LNCaP clone FGC (cell line): Measurements from ENCODE around the gene RNF123.

Experiments
- DNase-seq: peaks from one replicate; pipeline ENCODE4 v3.0.0-alpha.2; 2011; ENCODE audit warnings: low read depth
- H3K4me3 ChIP-seq: 2 replicates; pipeline ENCODE4 v1.5.1; 2011; ENCODE audit warnings: mild to moderate bottlenecking, low read depth, low read length, control low read depth
- CTCF ChIP-seq: IDR thresholded peaks from 2 replicates; pipeline ENCODE4 v1.5.1; 2012; ENCODE audit warnings: mild to moderate bottlenecking; ENCODE audit not compliant: control insufficient read depth, insufficient read depth; ENCODE audit errors: extremely low read depth

RNF123 gene

GRCh38 chr3:49669352-49669751 is 20.0 kb upstream of the RNF123 start:
- no peak for TF ChIP-seq CTCF
- no peak for DNase-seq
- H3K4me3 ChIP-seq, result no peak overlapping the region

- H3K4me3 ChIP-seq, result no peak overlapping the region
- TF ChIP-seq CTCF, result no peak
Measured at GRCh38 chr3:49670940-49671290, 18.4 kb upstream of the RNF123 start.

GRCh38 chr3:49671291-49672288 is 17.8 kb upstream of the RNF123 start:
- TF ChIP-seq CTCF, result peak; percentile 88
- peak; percentile 59 for DNase-seq
- H3K4me3 ChIP-seq, result no peak overlapping the region

More at GRCh38 chr3:49670940-49671290, 18.4 kb upstream of the RNF123 start:
- no peak for DNase-seq

- no peak for TF ChIP-seq CTCF
- H3K4me3 ChIP-seq, result peak overlapping the region; percentile 76
- peak; percentile 75 for DNase-seq
Measured at GRCh38 chr3:49673121-49673714, 16.1 kb upstream of the RNF123 start.

- H3K4me3 ChIP-seq, result peak within 1 kb of the TSS; percentile 76
- TF ChIP-seq CTCF, result no peak
- DNase-seq, result peak; percentile 97
Measured at GRCh38 chr3:49673715-49674496, 15.5 kb upstream of the RNF123 start, which contains the start of gene APEH. Gene APEH (plus strand): TSS chr3:49674351. CDS start chr3:49674402, 51 bp downstream.

- no peak for DNase-seq
- H3K4me3 ChIP-seq, result peak overlapping the region; percentile 76
- TF ChIP-seq CTCF, result no peak
Measured at GRCh38 chr3:49674497-49674983, 14.8 kb upstream of the RNF123 start.
